HL-60 (cell line): ENCODE results near the gene PEX26.

Source experiments
- POLR2AphosphoS5 ChIP-seq: IDR thresholded peaks from 2 replicates; pipeline ENCODE4 v1.6.1; 2012; ENCODE audit warnings: low read depth
- SPI1 ChIP-seq: IDR thresholded peaks from 2 replicates; pipeline ENCODE4 v1.6.1; 2012; ENCODE audit warnings: low read depth, mild to moderate bottlenecking, borderline replicate concordance
- TF ChIP-seq, protein P1 (sequence below): IDR thresholded peaks from one replicate; pipeline ENCODE4 v1.5.1; 2011; ENCODE audit warnings: low read length, control low read depth, inconsistent platforms; ENCODE audit not compliant: insufficient read depth

DNA sequence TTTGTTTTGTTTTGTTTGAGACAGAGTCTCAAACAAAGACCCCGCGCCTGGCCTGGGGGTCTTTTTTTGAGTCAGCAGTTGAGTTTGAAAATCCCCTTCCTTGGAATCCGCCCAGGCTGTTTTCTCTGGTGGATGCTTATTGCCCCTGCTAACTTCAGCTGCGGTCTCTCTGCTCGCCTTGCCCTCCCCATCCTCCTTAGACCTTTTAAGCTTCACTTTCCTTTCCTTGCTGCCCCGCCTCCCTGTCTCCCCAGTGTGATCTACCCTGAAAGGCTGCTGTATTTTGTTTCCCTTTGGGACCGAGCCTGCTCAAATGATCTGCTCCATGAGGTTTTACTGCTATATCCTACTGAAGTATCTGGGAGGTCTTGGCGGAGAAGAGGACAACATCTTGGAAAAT is 74.7 kb downstream of the PEX26 start:
- no peak for TF ChIP-seq POLR2AphosphoS5
- TF ChIP-seq, protein P1, sequence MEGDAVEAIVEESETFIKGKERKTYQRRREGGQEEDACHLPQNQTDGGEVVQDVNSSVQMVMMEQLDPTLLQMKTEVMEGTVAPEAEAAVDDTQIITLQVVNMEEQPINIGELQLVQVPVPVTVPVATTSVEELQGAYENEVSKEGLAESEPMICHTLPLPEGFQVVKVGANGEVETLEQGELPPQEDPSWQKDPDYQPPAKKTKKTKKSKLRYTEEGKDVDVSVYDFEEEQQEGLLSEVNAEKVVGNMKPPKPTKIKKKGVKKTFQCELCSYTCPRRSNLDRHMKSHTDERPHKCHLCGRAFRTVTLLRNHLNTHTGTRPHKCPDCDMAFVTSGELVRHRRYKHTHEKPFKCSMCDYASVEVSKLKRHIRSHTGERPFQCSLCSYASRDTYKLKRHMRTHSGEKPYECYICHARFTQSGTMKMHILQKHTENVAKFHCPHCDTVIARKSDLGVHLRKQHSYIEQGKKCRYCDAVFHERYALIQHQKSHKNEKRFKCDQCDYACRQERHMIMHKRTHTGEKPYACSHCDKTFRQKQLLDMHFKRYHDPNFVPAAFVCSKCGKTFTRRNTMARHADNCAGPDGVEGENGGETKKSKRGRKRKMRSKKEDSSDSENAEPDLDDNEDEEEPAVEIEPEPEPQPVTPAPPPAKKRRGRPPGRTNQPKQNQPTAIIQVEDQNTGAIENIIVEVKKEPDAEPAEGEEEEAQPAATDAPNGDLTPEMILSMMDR = no peak
- TF ChIP-seq SPI1 = no peak
